HFFc6 (cell line): ENCODE data around the gene OGT. TPM values are rescaled to one million over a fixed set of nuclear protein-coding genes. Genes with fewer than 3 reads are reported as not detected.
"Not testable (repeated sequence)": the region's sequence is repeated elsewhere in the genome, so short reads cannot be mapped to it uniquely, and the experiment has no call there.

Experiments
- DNase-seq: peaks from one replicate; pipeline ENCODE4 v3.0.0-alpha.2; 2018
- H3K27ac Mint-ChIP-seq: 2 replicates; pipeline ENCODE4 v1.8.0; 2020; ENCODE audit warnings: mild to moderate bottlenecking, mixed read lengths
- H3K27me3 Mint-ChIP-seq: 2 replicates; pipeline ENCODE4 v1.8.0; 2021; ENCODE audit warnings: mild to moderate bottlenecking, moderate library complexity, mixed read lengths; ENCODE audit not compliant: insufficient read depth
- H3K36me3 Mint-ChIP-seq: 2 replicates; pipeline ENCODE4 v1.8.0; 2021; ENCODE audit warnings: low read depth, mixed read lengths
- H3K4me1 Mint-ChIP-seq: 2 replicates; pipeline ENCODE4 v1.8.0; 2020; ENCODE audit warnings: low read depth, mixed read lengths
- H3K4me3 Mint-ChIP-seq: 2 replicates; pipeline ENCODE4 v1.8.0; 2020; ENCODE audit warnings: mild to moderate bottlenecking, moderate library complexity, mixed read lengths
- H3K9me3 Mint-ChIP-seq: 2 replicates; pipeline ENCODE4 v1.8.0; 2020; ENCODE audit warnings: mild to moderate bottlenecking, mixed read lengths
- total RNA-seq, 6 experiments: library from RNA; stranded (reverse); fragmentation: NEBNext Ultra II Directional; extraction: Animal tissue kit (Norgen Biotek cat#: 25700); gene quantifications; 2 replicates in 1 of 6; 3 replicates in 5 of 6; pipeline ENCODE4 v1.2.3, GENCODE V29; 2021
- TF ChIP-seq, protein P1 (sequence below): fragments of 200-600 bp; sonication (generic); IDR thresholded peaks from 2 replicates; pipeline ENCODE4 v1.5.0; 2021; ENCODE audit warnings: antibody characterized with exemption, mild to moderate bottlenecking

Gene OGT
- total RNA-seq, 6 experiments from 2014 or later = 52.9 to 77.5 (median 57.7) TPM

GRCh38 chrX:71579136-71579989 is 46.5 kb downstream of the OGT start:
- Mint-ChIP-seq H3K36me3 (peaks cover 8% of the 10 kb centered on the region; the same call in 1 of the 2 replicates), H3K4me1 (peaks cover 2% of the 10 kb centered on the region), H3K27ac (no peak overlapping the region), H3K9me3 (no peaks in the 10 kb centered on the region), H3K27me3 (no peaks in the 10 kb centered on the region; the same call in 1 of the 2 replicates), H3K4me3 (no peak overlapping the region)
- no peak for DNase-seq
- TF ChIP-seq, protein P1, sequence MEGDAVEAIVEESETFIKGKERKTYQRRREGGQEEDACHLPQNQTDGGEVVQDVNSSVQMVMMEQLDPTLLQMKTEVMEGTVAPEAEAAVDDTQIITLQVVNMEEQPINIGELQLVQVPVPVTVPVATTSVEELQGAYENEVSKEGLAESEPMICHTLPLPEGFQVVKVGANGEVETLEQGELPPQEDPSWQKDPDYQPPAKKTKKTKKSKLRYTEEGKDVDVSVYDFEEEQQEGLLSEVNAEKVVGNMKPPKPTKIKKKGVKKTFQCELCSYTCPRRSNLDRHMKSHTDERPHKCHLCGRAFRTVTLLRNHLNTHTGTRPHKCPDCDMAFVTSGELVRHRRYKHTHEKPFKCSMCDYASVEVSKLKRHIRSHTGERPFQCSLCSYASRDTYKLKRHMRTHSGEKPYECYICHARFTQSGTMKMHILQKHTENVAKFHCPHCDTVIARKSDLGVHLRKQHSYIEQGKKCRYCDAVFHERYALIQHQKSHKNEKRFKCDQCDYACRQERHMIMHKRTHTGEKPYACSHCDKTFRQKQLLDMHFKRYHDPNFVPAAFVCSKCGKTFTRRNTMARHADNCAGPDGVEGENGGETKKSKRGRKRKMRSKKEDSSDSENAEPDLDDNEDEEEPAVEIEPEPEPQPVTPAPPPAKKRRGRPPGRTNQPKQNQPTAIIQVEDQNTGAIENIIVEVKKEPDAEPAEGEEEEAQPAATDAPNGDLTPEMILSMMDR = no peak

DNA sequence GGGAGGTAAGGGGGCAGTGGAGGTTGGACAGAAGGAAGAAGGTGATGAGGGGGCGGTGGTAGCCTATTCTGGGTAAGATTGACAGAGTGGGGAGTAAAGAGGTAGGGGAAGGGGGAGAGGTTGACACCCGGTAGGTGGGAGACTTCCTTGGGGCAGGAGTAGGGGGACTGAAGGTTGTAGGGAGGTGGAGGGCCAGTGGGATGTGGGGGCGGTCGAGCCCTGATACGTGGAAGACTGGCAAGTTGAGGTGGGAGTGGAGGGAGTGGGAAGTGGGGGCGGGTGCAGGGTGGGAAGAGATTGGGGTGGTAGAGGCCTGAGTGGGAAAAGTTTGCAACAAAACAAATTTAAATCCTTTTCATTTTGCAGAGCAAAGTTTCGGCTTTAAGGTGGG is 47.1 kb downstream of the OGT start:
- Mint-ChIP-seq H3K27ac (no peak overlapping the region), H3K36me3 (peaks cover 8% of the 10 kb centered on the region; the same call in 1 of the 2 replicates), H3K27me3 (no peaks in the 10 kb centered on the region; the same call in 1 of the 2 replicates), H3K4me1 (no peaks in the 10 kb centered on the region), H3K9me3 (no peaks in the 10 kb centered on the region), H3K4me3 (no peak overlapping the region)
- TF ChIP-seq, protein P1 = no peak
- DNase-seq = no peak

DNA sequence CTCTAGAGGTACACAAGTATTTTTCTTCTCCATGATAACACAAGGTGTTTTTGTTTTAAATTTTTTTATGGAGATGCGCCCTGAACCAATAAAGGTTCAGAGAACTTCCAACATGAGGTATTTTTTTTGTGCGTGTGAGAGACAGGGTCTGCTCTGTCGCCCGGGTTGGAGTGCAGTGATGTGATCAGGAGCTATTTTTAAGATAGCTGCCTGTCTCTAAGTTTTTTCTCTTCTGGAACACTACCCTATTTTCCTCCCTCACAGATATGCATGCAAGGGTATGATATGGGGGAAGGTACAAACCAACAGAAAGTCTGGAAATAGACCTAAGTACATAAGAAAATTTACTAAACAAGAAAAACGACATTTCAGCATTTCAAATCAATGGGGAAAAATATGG is 48.3 kb downstream of the OGT start:
- TF ChIP-seq, protein P1 = no peak
- no peaks in the 10 kb centered on the region for H3K4me1 Mint-ChIP-seq
- DNase-seq = no peak
- no peaks in the 10 kb centered on the region for H3K9me3 Mint-ChIP-seq
- H3K27ac Mint-ChIP-seq = no peak overlapping the region
- H3K27me3 Mint-ChIP-seq = no peaks in the 10 kb centered on the region; the same call in 1 of the 2 replicates
- no peak overlapping the region for H3K4me3 Mint-ChIP-seq
- H3K36me3 Mint-ChIP-seq = peaks cover 8% of the 10 kb centered on the region; the same call in 1 of the 2 replicates

DNA sequence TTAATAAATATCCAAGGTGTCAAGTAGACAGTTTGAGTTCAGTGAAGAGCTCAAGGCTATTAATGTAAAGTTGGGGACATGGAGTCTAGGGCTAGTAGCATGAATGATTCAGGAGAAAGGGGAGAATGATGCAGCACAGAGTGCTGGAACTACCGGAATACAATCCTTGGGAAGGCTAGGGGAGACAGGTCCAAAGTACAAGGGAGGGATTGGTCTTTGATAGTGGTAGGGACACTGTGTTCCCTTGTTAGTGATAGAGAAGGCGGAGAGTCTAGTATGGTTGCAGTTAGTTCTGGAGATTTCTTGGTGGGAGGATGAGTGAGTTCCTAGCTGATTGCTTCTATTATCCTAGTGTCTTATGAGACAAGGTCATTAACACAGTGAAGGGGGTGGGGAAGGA is 54.0 kb downstream of the OGT start:
- no peak overlapping the region for H3K4me3 Mint-ChIP-seq
- TF ChIP-seq, protein P1 = no peak
- H3K27me3 Mint-ChIP-seq = no peaks in the 10 kb centered on the region; the same call in 1 of the 2 replicates
- no peak for DNase-seq
- no peaks in the 10 kb centered on the region for H3K9me3 Mint-ChIP-seq
- H3K4me1 Mint-ChIP-seq = no peaks in the 10 kb centered on the region
- H3K36me3 Mint-ChIP-seq = no peaks in the 10 kb centered on the region
- H3K27ac Mint-ChIP-seq = no peak overlapping the region; the same call in 1 of the 2 replicates

DNA sequence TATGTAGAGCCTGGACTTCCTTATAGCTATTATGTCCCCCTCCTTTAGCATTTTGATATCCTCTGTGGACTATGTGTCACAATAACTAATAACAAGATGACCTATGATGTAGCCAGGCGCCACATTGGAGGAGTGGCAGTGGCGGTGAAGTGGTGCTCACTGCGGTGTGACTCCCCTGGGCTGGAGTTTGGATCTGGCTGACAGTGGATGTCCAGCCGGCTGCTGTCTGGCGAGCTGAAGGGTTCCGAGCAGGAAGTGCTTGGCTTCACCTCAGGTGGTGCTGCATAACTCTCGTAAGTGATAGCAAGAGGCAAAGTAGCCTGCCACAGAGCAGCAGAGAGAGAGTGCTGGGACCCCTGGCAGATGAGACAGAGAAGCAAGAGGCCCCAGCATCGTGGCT is 60.3 kb downstream of the OGT start:
- not testable (repeated sequence) for H3K4me1 Mint-ChIP-seq, H3K27ac Mint-ChIP-seq, H3K4me3 Mint-ChIP-seq, H3K9me3 Mint-ChIP-seq, H3K27me3 Mint-ChIP-seq, DNase-seq, H3K36me3 Mint-ChIP-seq

DNA sequence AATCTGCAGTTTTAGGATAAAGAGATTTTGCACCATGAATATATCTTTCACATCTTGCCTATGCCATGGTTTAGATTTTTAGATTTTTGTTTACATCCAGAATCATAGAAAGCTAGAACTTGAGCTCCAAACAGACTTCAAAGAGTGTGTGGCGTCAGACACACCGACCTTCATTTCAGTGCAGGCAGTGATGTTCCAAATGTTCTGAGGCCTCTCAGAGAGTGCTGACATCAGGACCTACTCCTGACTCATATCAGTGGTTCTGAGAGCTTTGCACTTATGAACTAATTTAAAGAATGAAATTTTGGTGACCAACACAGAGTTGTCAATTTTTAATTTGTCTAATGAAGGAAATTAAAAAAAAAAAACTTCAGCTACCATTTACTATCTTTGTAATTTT is 67.1 kb downstream of the OGT start:
- TF ChIP-seq, protein P1 = no peak
- H3K36me3 Mint-ChIP-seq = peaks cover 34% of the 10 kb centered on the region
- no peaks in the 10 kb centered on the region; the same call in 1 of the 2 replicates for H3K27me3 Mint-ChIP-seq
- H3K4me1 Mint-ChIP-seq = no peaks in the 10 kb centered on the region
- DNase-seq = no peak
- no peak overlapping the region for H3K27ac Mint-ChIP-seq
- H3K9me3 Mint-ChIP-seq = peaks cover 12% of the 10 kb centered on the region
- no peak overlapping the region for H3K4me3 Mint-ChIP-seq
